Measurements from ENCODE around the gene GPATCH8. TPM values are rescaled to one million over a fixed set of nuclear protein-coding genes. Genes with fewer than 3 reads are reported as not detected.
"Not testable (repeated sequence)": the region's sequence is repeated elsewhere in the genome, so short reads cannot be mapped to it uniquely, and the experiment has no call there.

GPATCH8 gene
- 21.1 TPM for polyA plus RNA-seq (2013, experiment 1 of 2; ENCODE audit: insufficient read length)
- polyA plus RNA-seq (2013, experiment 2 of 2; ENCODE audit: insufficient read length) = 23.9 TPM

DNA sequence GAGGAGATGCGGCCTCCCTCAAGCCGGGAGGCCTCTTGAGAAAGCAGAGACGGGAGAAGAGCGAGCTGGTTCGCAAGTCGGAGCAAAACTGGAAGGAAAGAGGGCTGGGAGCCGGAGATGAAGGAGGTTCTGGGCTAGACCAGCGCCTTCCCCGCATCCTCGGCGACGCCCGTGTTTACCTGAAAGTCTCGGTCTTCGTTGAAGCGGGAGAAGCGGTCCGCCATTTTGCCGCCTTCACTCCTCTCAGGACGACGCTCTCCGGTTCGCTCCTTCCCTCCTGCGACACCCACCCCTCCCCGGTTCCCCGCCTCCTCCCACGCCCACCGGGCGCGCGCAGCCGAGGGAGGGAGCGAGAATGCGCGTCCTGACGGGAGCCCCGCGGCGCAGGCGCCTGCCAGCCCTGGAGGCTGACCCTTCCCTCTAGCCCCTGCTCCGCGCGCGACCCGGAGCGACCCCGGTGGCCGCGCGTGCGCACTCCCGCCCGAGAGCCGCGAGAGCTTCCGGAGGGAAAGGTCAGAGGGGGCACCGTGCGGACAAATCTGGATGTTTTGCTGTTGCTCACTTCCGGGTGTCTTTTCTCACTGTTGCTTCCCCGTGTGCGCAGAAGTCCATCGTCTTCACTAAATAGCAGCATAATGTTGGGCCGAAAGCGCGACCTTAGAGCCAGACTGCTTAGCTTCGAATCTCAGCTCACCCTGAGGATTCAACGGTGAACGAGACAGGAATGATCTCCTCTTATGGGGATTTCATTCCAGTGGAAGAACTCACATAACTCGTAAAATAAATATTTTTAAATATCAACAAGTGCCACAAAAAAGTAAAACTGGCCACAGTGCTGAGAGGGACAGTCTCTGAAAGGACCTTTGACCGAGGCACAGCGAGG is at the start of gene GPATCH8:
GPATCH8 (minus strand) TSS at position 260 of the 883 bp plus-strand sequence; CDS start at position 224, 36 bp downstream.
- peak; percentile 97 for DNase-seq

DNA sequence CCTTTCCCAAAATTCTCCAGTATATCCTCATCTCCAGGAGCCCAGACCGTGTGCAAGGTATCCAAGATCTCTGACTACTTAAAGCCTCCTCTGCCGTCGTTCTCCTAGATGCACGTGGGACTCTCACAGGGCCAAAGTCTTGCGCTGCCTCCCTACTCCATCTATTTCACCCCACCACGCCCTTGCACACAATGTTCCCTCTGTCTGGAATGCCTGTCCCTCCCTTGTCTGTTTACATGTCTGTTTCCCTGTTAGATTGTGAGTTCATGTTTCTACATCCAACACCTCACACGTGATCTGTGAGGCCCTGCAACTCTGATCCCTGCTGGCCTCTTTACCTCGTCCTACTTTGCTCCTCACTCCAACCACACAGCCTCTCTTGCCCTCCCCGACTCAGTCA is 49.2 kb upstream of the GPATCH8 start:
- no peak for DNase-seq

DNA sequence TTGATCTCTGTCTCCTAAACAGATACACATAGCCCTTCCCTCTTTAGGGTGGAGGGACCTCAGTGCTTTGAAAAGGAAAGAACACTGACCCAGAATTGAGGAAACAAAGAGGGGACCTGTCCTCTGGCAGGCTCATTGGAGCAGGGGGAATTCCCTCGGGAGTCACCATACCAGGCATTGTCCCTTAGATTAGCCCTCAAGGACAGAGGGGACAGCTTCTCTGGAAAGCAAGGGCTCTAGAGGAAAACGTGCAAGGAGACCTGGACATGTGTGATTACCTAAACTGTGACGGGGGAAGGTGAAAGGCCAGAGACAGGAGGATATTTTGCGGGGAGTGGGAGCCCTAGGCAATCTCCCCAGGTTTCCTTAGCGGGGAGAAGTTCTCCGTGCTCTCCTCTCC is 46.5 kb upstream of the GPATCH8 start:
- no peak for DNase-seq

DNA sequence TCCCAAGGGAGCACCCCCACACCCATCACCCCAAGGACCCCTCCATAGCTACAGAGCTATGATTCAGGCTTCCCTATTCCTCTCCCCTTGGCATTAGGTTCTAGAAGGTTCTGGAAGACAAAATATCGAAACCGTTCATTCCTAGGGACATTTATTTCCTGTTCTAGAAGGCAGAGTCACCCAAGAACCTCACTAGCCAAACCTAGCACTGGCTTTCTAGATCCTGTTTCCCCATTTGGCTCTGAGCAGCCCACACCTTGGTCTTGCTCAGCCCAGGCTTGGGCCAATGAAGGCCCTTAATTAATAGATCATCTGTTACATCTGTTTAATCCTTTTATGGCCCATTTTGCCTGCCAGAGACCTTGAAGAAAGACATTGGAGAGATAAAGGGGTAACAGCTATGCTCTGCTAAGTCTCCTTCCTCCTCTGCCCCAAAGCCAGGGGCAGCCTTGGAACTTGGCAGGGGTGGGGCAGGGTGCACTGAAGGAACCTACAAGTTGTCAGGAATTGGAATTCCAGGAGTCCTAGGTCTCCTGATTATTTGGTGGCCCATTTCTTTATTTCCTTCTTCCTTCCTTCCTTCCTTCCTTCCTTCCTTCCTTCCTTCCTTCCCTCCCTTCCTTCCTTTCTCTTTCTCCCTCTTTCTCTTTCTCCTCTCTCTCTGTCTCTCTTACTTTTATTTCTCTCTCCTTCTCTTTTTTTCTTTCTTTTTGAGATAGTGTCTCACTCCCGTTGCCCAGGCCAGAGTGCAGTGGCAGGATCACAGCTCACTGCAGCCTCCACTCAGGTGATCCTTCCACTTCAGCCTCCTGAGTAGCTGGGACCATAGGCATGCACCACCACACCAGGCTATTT is 45.4 kb upstream of the GPATCH8 start:
- no peak for DNase-seq

DNA sequence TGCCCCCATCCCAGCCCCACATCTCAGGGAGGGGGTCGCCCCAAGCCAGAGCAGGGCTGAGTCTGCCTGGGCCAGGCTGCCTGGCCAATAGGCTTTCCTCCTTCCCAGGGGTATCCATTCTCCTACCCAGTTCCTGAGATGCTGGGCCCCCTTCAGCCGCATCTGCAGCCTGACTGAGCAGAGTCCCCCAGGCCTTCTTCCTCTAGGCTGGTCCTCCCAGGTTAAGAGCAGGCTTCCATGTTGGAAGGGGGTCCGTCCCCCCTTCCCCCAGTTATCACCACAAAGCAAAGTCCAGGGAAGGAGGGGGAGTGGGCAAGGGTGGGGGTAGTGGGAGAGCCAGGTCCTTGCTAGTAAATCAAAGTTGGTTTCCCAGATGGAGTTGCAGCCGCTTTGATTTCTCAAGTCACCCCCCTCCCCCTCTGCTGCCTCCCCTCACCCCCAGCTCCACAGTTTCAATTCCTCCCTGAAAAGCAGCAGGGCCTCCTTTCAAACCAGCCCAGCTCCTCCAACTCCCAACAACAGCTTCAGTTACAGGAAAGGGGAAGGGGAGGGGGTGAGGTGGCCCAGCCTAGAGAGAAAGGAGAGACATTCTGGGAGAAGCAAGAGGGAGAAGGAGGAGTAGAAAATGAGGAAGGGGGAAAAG is 44.5 kb upstream of the GPATCH8 start:
- DNase-seq = peak; percentile 85

DNA sequence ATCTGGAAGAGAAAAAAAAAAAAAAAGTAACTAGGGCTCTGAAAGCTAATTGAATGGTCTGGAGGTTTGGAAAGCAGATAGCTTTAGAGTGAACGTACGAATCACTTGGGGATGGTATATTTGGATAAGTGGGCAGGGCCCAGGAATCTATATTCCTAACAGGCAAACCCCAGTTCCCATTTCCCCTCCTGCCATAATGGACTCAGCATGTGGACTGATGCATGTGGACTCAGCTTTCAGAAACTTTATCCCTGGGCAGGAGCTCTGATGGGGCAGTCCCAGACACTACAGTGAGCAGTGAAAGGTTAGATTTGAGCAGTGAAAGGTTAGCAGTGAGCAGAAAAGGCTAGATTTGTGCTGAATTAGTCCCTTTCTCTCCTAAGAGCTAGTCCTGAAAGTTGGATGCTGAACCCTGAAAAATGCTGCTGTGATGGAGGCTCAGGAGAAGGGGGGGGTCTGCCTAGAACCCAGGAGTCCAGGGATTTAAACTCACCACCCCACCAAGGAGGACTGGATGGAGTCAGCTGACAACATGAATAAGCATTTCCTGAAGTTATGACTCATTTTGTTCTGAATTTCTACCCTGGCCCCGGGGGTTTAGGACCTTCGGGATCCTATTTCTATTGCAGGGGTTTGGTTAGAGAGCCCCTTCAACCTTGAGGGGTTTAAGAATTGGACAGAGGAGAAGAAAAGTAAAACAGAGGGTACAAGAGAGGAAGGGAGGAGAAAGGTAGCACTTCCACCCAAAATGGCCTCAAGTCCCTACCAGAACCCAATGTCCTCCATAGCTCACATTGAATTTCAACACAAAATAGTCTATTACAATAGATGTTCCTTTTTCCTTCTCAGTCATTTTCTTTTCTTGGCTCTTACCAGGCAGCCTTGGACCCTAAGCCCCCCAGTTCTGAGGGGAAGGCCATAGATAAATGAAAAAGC is 43.7 kb upstream of the GPATCH8 start:
- peak; percentile 82 for DNase-seq

DNA sequence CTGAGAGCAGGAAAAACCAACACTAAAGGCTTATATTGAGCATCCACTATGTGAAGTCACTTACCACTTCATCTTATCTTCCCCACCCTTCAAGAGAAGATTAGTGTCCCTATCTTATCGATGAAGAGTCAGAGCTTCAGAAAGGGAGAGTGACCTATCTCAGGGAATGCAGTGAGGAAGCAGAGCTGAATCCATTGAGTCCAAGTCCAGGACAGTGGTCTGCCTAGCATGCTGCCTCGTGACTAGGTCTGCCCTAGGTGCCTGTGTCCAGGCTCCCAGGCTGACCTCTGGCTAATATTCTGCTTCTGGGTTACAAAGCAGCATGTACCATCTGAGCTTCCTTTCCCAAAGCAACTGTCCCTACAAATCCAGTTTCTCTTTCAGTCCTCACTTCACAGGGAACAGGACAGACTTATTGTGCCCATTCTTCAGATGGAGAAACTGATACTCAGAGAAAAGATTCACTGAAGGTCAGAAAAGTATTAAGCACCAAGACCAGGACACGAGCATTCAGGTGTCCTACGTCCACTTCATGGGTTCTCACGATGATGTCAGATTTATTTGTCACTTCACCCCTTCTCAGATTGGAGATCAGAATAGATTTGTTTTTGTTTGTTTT is 40.8 kb upstream of the GPATCH8 start:
- DNase-seq = no peak

DNA sequence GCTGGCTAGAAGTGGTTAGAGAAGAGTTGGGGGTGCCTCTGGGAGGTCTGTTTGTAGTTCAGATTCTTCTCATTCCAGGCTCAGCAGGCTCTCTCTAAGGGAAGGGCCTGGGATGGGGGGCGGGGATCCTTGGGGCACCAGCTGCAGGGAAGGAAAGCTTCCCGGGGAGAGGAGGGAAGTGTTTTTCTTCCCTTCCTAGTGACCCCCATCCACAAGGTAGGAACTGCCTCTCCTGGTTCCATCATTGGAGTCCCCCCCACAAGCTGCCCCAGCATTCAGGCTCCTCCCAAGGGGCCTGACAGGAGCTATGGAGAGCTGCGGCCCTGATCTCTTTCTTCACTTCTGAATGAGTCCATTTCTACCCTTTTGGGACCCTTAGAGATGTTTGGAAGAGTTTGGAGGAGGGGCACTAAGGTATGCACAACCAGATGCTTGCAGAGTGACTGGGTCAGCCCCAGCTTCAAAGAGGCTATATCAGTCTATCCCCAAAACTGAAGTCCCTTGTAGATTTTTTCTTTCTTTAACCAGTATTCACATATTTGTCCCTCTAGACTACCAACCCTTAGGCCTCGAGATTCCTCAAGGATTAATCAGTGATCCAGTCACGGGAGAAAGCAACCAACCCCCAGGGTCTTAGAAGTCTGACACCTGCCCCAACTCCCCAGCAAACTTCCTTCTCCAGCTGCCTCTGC is 40.2 kb upstream of the GPATCH8 start:
- peak; percentile 98 for DNase-seq

DNA sequence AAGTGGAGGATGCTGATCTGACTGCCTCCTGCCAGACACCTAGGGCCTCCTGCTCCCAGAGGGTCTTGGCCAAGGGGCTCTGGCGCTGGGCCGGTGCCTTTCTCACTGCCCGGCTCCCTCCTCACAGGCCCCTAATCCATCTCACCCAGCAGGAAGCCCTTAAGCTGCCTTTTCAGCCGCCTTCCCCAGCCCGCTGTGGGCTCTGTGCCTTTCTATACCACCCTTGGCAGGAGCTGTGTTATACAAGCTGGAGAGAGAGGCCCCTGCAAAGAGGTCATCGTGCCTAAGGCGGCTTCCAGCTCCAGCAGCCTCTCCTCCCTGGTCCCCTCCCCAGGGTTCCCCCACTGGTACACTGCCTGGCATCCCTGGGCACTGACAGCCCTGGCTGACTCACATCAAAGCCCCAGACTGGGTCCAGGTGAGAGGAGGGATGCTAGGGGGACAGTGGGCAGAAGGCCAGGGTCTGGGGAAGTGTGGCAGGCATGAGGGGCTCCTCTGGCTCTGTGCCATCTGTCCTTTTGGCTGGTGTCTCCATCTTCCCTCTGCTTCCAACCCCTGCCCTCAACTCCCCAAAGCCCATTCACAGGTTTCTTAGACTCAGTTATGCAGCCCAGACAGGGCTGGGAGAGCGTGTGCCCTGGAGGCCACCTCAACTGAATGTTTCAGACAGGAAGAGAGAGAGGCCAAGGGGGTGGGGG is 38.8 kb upstream of the GPATCH8 start:
- DNase-seq = peak; percentile 40

DNA sequence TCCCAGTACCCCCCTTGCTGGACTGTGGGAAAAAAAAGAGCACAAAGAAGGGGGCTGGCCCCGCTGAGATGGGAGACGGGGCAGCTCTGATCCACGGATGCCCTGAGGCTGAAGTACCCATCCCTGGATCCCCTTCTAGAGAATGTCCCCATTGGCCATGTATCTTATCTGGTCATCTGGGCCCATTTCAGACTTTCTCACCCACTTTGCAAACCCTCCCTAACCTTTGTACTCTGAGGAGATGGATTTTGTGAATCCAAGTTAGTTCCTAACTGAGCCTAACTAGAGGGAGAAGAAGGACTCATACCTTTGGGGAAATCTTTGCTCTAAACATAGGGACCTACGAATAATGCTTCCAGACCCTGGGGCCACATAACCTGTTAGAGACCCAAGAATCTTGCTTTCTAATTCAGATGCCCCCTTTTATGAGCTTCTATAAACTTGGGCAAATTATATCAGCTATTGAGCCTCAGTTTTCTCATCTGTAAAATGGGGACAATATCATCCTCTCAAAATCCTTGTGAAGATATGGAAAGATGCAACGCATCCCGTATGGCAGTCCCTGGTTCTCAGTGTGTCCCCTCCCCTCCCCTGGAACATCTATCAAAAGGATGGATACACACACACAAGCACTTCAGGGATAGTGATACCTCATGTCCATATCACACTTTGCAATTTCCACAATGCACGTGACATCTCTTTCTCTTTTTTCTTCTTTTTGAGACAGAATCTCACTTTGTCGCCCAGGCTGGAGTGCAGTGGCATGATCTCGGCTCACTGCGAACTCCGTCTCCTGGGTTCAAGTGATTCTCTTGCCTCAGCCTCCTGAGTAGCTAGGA is 37.3 kb upstream of the GPATCH8 start:
- DNase-seq = no peak

DNA sequence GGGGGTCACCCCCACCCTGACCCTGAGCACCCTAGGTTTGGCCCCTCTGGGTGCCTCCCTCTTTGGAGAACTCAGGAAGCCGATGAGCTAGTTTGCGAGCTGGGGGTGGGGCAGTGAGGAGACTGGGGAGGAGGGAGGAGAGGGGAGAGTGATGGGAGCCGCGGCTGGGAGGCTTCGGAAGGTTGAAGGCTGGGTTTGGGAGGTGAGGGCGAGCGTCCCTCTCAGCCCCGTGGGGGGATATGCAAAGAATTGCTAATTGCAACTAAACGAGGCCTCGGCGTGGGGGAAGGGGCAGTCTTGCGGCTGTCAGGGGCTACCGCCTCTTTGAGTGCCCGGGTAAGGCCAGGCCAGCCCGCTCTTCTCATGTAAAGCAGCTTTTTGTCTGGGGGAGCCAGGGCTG is 36.5 kb upstream of the GPATCH8 start:
- DNase-seq = no peak

DNA sequence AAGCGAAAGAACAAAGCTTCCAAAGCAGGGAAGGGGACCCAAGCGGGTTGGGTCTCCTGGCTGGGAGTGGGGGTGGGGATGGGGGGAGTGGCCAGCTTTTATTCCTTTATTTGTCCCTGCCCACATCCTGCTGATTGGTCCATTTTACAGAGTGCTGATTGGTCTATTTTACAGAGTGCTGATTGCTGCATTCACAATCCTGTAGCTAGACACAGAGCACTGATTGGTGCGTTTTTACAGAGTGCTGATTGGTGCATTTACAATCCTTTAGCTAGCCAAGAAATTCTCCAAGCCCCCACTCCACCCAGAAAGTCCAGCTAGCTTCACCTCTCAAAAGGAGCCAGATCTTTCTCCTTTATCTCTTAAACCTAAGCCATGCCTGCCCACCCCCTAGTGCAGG is 34.7 kb upstream of the GPATCH8 start:
- not testable (repeated sequence) for DNase-seq

DNA sequence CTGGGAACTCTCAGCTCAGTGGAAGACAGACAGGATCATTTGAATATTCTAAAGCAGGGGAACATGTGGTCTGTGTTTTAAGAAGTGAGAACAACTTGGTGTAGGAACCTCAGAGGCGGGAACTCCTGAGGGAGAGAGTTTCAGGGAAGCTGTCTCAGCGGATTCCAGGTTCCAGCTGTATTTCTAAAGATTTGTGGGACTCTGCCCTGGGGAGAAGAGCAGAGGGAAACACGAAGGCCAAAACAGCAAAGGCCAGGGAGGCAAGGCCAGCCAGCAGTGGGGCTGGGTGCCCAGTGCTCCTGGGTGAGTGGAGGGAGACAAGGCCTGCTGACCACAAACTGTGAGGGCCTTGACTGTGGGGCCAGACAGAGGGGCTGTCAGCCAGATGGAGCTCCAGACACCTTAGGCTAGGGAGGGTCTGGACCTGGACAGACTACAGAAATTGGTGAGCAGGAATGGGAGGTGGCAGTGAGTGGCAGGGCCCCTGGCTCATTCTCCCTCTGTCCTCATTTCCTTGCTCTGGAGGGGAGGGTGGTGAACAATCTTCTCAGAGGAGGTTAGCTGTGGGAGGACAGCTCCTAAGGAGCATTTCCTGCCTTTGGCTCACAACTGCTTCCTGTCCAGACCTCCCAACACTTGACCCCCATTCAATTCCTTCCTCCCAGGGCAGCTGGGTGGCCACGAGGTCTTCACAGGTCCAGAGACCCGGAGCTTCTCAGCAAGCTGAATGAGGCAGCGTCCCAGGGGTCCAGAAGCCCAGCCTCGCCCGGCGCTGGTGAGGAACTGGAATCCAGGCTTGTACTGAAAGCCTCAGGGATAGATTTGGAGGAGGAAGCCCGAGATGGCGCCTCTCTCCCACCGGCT is 33.1 kb upstream of the GPATCH8 start:
- peak; percentile 63 for DNase-seq

DNA sequence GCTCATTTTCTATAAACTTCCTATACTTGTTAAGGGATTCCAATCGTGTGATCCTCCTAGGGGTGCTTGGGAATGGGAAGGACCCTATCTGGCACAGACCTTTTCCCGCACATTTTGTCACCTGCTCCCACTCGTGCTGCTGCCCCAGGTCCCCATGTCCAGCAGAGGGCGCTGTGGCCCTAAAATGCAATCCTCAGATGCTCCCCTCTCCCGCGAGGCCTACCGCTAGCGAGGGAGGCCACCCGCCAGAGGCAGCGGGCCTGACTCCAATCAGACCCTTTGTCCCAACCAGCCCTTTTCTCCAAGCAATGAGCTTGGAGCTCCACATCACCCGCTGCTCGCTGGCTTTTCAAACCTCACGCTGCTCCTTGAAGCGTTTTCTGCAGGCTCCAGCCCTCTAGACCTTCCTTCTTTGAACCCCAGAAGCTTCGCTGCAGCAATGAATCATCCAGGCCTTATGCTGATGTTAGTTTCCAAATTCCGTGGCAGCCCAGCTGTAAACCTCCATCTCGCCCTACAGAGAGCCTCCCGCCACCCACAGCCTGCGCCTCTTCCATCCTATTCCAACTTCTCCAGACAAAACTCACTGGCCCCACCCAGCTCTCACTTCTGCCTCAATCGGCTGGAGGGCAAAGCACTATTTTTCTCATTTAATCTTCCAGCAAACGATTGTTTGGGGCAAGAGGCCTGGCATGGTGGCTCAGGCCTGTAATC is 30.5 kb upstream of the GPATCH8 start:
- DNase-seq = peak; percentile 94

DNA sequence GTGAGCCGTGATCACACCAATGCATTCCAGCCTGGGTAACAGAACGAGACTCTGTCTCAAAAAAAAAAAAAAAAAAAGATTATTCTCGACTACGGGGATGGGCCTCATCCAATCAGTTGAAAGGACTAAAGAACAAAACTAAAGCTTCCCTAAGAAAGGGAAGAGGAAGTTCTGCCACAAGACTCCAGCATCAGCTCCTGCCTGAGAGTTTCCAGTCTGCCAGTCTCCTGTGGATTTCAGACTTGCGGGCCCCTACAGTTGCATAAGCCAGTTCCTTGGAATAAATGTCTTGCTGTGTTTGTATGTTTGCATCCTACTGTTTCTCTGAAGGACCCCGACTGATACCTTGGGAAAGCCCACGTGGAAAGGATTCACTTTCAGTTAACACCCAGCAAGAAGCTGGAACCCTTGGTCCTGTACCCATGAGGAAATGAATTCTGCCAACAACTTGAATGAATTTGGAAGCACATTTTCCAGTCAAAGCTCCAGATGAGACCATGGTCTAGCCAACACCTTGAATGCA is 27.8 kb upstream of the GPATCH8 start:
- no peak for DNase-seq

DNA sequence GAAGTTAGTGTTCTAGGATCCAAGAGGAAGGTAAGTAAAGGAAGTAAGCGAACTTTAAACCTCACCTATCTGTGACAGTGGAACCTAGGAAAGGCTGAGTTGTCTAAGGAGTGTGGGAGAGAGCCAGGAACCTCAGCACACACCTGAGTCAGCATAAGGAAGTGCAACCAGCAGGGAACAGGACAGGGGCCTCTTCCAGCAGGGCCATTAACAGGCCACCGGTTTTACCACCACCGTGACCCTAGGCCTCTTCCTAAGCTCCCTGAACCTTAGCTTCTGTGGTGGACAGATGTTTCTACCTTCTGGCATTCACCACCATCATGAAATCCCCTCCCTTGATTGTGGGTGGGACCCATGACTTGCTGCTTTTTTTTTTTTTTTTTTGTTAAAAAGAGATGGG is 26.7 kb upstream of the GPATCH8 start:
- DNase-seq = no peak

DNA sequence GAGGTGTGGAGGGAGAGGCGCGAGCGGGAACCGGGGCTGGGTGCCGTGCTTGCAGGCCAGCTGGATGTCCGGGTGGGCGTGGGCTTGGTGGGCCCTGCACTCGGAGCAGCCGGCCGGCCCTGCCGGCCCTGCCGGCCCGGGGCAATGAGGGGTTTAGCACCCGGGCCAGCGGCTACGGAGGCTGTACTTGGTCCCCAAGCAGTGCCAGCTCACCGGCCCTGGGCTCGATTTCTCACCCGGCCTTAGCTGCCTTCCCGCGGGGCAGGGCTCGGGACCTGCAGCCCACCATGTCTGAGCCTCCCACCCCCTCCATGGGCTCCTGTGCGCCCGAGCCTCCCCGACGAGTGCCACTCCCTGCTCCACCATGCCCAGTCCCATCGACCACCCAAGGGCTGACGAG is 24.7 kb upstream of the GPATCH8 start:
- DNase-seq = no peak
